SU-DHL-6 (cell line): ENCODE measurements around the gene ZDHHC11.

Experiments
- H2AFZ ChIP-seq: fragments of 200-600 bp; sonication (generic); 2 replicates; pipeline ENCODE4 v1.6.1; 2014; ENCODE audit warnings: low read depth, mild to moderate bottlenecking, moderate library complexity, mixed read lengths, antibody characterized with exemption, low read length; ENCODE audit not compliant: severe bottlenecking
- H3F3A ChIP-seq: fragments of 200-600 bp; shearing (Covaris generic); 2 replicates; pipeline ENCODE4 v1.6.0; 2016; ENCODE audit warnings: antibody characterized with exemption, mild to moderate bottlenecking; ENCODE audit not compliant: insufficient read depth
- H3K27ac ChIP-seq: fragments of 200-600 bp; sonication (generic); 2 replicates; pipeline ENCODE4 v1.5.1; 2016; ENCODE audit warnings: low read depth, mild to moderate bottlenecking, low read length, moderate library complexity, mixed read lengths
- H3K27me3 ChIP-seq: fragments of 200-600 bp; sonication (generic), shearing (Covaris generic); 2 replicates; pipeline ENCODE4 v1.6.0; 2014; ENCODE audit warnings: mild to moderate bottlenecking, low read length
- H3K36me3 ChIP-seq: fragments of 200-600 bp; sonication (generic); 2 replicates; pipeline ENCODE4 v1.6.1; 2014; ENCODE audit warnings: mild to moderate bottlenecking, low read length, mixed read lengths
- H3K4me2 ChIP-seq: fragments of 300-600, 200-600 bp; shearing (Covaris generic), sonication (generic); 2 replicates; pipeline ENCODE4 v1.6.0; 2014; ENCODE audit warnings: low read length, low read depth, mild to moderate bottlenecking; ENCODE audit not compliant: poor library complexity, severe bottlenecking
- H3K4me3 ChIP-seq: fragments of 200-600 bp; sonication (generic); 2 replicates; pipeline ENCODE4 v1.5.1; 2014; ENCODE audit warnings: antibody characterized with exemption, low read length, mild to moderate bottlenecking, mixed read lengths; ENCODE audit not compliant: insufficient read depth, poor library complexity, severe bottlenecking
- H3K79me2 ChIP-seq: fragments of 200-600 bp; sonication (generic); 2 replicates; pipeline ENCODE4 v1.6.1; 2014; ENCODE audit warnings: mild to moderate bottlenecking, low read length, moderate library complexity; ENCODE audit not compliant: insufficient read depth
- H3K9ac ChIP-seq: fragments of 200-600 bp; sonication (generic); 2 replicates; pipeline ENCODE4 v1.7.0; 2014; ENCODE audit warnings: mild to moderate bottlenecking, low read length
- H3K9me2 ChIP-seq: fragments of 200-600 bp; sonication (generic); replicated peaks from 2 replicates; pipeline ENCODE4 v1.6.1; 2014; ENCODE audit warnings: low read length; ENCODE audit not compliant: insufficient read depth
- H3K9me3 ChIP-seq: fragments of 200-600 bp; sonication (generic); 2 replicates; pipeline ENCODE4 v1.6.1; 2014; ENCODE audit warnings: low read length, mixed read lengths; ENCODE audit not compliant: insufficient read depth
- H4K20me1 ChIP-seq: fragments of 200-600 bp; sonication (generic); 2 replicates; pipeline ENCODE4 v1.6.1; 2014; ENCODE audit warnings: low read depth, mild to moderate bottlenecking, antibody characterized with exemption, low read length, moderate library complexity, mixed read lengths
- EZH2phosphoT487 ChIP-seq: fragments of 200-600 bp; sonication (generic), shearing (Covaris generic); conservative IDR thresholded peaks from 2 replicates; pipeline ENCODE4 v1.6.1; 2018; ENCODE audit warnings: mild to moderate bottlenecking, antibody characterized with exemption, low read length, moderate library complexity, mixed read lengths
- TF ChIP-seq, protein P1 (sequence below): fragments of 200-600 bp; sonication (generic); IDR thresholded peaks from one replicate; pipeline ENCODE4 v1.5.1; 2017; ENCODE audit warnings: antibody characterized with exemption, mild to moderate bottlenecking, low read length, moderate library complexity; ENCODE audit not compliant: insufficient read depth, poor library complexity, severe bottlenecking

Gene ZDHHC11

DNA sequence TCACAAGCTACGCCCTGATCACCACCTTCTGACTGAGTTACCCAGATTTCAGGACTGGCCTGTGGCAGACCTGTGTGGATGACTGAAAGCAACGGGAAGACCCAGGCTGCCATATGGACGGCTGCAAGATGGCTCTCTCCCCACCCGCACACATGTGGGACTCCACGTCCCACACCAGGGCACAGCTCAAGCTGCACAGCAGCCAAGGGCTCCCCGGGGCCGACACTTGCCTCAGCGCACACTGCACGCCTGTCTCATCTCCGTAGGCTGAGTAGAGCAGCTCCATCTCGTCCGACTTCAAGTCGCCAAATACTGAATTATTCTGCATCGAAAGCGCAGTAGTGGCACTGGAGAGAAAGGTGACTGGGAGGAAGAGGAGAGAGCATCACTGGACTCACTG is 27.3 kb upstream of the ZDHHC11 start:
- no peak overlapping the region for H3K4me2 ChIP-seq
- no peak overlapping the region for H3K27ac ChIP-seq
- H3K9me2 ChIP-seq, result no peaks in the 10 kb centered on the region
- no peaks in the 10 kb centered on the region for H3K27me3 ChIP-seq
- no peak overlapping the region for H2AFZ ChIP-seq
- H3K9me3 ChIP-seq, result no peaks in the 10 kb centered on the region
- H4K20me1 ChIP-seq, result no peaks in the 10 kb centered on the region; the same call in 1 of the 2 replicates
- TF ChIP-seq, protein P1, sequence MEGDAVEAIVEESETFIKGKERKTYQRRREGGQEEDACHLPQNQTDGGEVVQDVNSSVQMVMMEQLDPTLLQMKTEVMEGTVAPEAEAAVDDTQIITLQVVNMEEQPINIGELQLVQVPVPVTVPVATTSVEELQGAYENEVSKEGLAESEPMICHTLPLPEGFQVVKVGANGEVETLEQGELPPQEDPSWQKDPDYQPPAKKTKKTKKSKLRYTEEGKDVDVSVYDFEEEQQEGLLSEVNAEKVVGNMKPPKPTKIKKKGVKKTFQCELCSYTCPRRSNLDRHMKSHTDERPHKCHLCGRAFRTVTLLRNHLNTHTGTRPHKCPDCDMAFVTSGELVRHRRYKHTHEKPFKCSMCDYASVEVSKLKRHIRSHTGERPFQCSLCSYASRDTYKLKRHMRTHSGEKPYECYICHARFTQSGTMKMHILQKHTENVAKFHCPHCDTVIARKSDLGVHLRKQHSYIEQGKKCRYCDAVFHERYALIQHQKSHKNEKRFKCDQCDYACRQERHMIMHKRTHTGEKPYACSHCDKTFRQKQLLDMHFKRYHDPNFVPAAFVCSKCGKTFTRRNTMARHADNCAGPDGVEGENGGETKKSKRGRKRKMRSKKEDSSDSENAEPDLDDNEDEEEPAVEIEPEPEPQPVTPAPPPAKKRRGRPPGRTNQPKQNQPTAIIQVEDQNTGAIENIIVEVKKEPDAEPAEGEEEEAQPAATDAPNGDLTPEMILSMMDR, result no peak
- TF ChIP-seq EZH2phosphoT487, result no peak
- peaks cover 12% of the 10 kb centered on the region; the same call in 1 of the 2 replicates for H3K36me3 ChIP-seq
- H3K79me2 ChIP-seq, result peaks cover 28% of the 10 kb centered on the region
- no peaks in the 10 kb centered on the region for H3F3A ChIP-seq
- H3K4me3 ChIP-seq, result no peak overlapping the region
- no peak overlapping the region for H3K9ac ChIP-seq

DNA sequence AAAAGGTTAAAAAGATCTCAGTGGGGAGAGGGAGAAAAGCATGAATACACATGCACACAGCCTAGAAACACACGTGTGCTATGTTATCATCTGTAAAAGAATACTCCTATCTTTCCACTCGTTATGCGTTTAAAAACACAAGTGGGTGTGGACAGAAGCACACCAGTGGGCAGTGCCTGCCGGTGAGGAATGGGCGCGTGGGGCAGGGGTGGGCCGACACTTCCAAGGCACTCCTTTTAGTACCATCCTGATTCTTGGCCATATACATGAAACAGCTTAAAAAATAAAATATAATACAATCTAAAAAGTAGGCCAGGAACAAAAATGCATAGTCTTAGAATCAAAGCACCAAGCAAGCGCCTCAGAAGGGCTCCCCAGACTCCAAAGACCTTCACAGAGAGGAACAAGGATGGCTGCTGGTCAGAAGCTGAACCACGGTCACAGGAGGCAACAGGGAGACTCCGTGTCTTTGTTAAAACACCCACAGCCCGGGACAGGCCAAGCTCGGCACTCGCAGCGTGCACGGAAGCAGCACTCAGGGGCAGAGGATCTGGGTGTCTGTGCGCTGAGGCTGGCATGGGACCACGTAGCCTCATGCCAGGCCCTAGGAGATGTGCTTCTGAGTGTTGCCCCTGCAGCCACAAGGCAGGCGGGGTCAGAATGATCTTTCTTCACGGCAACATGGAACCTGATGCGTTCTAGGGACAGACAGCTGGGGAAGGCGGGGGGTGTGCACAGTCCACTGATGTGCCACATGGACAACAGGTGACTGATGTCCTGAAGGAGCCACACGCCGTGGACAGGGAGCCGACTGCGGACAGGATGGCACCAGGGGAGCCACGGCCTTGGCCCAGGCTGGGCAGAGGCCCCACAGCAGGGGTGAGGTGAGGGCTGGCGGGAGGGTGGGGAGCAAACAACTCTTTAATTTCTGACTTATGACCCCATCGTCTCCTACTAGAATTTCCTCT is 25.9 kb upstream of the ZDHHC11 start:
- H3F3A ChIP-seq, result no peaks in the 10 kb centered on the region
- no peak overlapping the region for H3K9ac ChIP-seq
- TF ChIP-seq EZH2phosphoT487, result no peak
- TF ChIP-seq, protein P1, result no peak
- no peaks in the 10 kb centered on the region for H3K9me3 ChIP-seq
- peaks cover 14% of the 10 kb centered on the region for H3K79me2 ChIP-seq
- H3K27me3 ChIP-seq, result no peaks in the 10 kb centered on the region
- peaks cover 9% of the 10 kb centered on the region; the same call in 1 of the 2 replicates for H3K36me3 ChIP-seq
- no peak overlapping the region for H3K4me2 ChIP-seq
- H4K20me1 ChIP-seq, result no peaks in the 10 kb centered on the region
- no peaks in the 10 kb centered on the region for H3K9me2 ChIP-seq
- no peak overlapping the region for H3K4me3 ChIP-seq
- no peak overlapping the region for H3K27ac ChIP-seq
- H2AFZ ChIP-seq, result no peak overlapping the region

DNA sequence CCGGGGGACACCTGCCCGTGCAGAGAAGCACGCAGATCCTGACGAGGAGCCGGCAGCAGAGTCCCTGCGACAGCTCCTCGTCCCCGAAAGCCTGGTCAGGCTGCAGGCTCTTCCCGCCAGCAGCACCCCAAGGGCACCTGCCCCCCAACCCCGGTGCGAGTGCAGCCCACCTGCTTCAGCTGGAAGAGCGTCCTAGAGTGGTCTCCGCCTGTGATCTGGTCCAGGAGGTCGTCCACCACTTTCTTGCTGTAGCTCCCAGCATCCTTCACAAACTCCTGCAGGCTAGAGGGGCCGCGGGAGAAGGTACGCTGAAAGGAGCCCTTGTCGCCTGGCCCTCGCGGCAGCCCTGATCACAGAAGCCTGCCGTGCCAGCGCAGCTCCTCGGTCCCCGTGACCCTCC is 25.1 kb upstream of the ZDHHC11 start:
- H3K9me3 ChIP-seq, result no peaks in the 10 kb centered on the region
- H3K9ac ChIP-seq, result no peak overlapping the region
- no peaks in the 10 kb centered on the region for H4K20me1 ChIP-seq
- no peak overlapping the region for H3K4me3 ChIP-seq
- H3K36me3 ChIP-seq, result peaks cover 9% of the 10 kb centered on the region; the same call in 1 of the 2 replicates
- no peak overlapping the region for H3K4me2 ChIP-seq
- H3K27me3 ChIP-seq, result no peaks in the 10 kb centered on the region
- TF ChIP-seq, protein P1, result no peak
- TF ChIP-seq EZH2phosphoT487, result no peak
- peaks cover 6% of the 10 kb centered on the region for H3K79me2 ChIP-seq
- H3K9me2 ChIP-seq, result no peaks in the 10 kb centered on the region
- H3F3A ChIP-seq, result no peaks in the 10 kb centered on the region
- H2AFZ ChIP-seq, result no peak overlapping the region
- no peak overlapping the region for H3K27ac ChIP-seq
